RCC 7860 (cell line): ENCODE data around the gene PACRG.

Source experiments
- DNase-seq: peaks from one replicate; pipeline ENCODE4 v3.0.0-alpha.2; 2015; ENCODE audit warnings: low spot score
- FAIRE-seq: peaks from 2 replicates; lab custom pipeline; 2012; peaks lifted over from hg19 to GRCh38; lab: Jason Lieb, UNC

The PACRG gene

DNA sequence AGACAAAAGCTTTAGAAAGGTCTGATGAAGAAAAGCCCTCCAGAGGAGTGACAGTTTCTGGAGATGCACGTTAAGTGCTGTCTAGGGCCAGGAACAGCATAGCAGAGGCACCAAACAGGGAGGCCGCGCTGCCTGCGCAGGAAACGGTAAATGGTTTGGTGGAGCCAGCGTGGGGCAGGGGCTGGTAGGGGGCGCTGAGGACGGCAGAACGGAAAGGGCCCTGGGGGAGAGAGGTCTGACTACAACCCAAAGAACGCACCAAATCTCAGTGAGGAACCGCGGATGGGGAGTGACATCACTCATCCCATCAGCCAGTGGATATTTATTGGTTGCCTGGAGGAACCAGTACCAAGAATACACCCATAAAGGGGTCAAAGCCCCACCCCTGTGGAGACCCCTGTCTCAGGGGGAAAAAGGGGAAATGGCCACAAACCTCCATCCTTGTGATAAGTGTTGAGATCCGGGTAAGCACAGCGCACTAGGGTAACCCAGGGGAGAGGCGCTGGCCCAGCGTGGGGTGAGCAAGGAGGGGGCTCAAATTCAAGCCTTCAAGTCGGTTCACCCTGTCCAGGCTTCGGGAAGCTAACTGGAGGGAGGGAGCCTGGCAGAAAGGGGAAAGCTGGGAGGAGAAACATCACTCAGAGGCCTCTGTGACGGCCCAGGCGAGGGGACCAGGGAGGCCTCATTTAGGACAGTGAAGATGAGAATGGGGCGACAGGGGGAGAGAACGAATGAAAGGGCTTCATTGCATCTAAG lies 437.6 kb downstream of the PACRG start:
- DNase-seq (no peak), FAIRE-seq (no peak)

DNA sequence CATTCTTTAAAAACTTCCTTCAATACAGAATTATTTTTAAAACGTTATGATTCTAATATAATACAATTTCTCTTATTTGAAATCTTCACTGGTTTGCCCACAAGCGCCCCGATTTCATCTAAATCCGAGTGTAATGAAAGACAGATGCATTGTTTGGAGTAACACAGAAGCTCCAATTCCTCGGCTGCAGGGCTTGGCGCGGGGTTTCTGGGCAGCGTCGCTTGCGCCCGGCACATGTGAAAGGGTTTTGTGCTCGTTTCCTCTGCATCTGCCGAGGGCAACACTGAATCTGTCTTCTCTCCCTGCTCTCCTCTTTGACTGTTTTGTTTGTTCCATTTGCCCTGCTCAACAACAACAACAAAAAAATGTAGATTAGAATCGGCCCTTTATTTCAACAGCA lies 438.1 kb downstream of the PACRG start:
- no peak for FAIRE-seq
- DNase-seq, result no peak

DNA sequence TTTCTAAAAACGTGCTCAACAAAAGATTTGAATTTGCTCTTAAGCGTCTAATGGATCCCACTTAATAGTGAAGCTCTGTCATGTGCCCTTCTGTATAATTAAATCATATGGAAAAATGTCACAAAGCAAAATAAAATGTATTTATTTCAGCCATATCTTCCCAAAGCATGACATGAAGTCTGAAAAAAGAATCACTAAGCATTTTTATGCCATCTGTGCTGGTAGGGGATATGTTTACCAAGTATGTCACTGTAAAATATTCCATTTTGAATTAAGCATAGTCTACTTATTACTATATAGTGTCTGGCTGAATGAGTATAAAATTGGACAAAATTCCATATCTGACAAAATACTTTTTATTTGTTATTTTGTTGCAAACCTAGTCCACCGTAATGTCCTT lies 438.7 kb downstream of the PACRG start:
- DNase-seq (no peak), FAIRE-seq (no peak)

GRCh38 chr6:163169521-163169920 lies 441.7 kb downstream of the PACRG start:
- no peak for FAIRE-seq
- no peak for DNase-seq

DNA sequence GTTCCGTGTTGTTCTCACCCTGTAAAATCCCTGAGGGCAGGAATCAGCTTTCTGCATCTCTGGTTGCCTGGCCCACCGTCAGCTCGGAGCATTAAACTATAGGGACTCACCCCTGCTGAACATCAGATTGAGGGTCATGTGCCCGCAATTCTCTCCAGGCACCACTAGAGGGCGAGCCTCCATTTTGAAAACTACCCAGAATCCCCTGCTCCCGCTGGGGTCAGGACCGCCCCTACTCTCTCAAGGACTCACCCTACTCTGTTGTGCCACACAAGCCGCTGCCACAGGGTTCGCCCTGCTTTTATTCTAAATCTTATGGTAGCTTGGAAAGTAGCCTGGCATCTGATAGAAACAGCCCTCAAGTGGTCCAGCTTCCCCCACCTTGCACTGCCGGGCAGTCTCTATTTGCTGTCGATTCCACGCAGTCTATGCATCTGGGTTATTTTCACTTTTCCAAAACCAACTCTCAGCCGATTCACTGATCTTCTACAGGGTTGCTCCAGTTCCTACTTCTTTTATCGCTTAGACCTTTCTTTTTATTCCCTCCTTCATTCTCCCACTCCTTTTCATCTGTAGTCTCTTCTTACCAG lies 442.6 kb downstream of the PACRG start:
- peak; percentile 8 for DNase-seq
- FAIRE-seq, result no peak

GRCh38 chr6:163173741-163174140 lies 446.0 kb downstream of the PACRG start:
- no peak for DNase-seq
- FAIRE-seq, result no peak

GRCh38 chr6:163175301-163175700 lies 447.5 kb downstream of the PACRG start:
- no peak for DNase-seq
- FAIRE-seq, result no peak

DNA sequence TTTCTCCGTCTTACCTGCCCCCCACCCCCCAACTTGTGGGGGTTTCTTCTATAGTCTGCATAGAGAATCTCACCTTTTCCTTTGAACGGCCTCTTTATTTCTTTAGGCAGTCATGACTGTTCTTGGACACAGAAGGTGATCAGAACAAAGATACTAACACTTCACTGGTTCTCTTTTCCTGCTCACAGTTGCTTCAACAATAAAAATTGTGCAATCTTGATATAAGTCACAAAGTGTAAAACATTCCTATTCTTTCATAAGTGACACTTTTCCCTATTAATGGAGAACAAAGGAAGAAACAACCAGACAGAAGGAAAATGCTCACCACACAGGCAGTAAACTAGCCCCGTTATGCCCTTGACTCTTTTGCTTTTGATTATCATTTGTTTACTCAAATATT lies 448.3 kb downstream of the PACRG start:
- DNase-seq (no peak), FAIRE-seq (no peak)

GRCh38 chr6:163177007-163177406 lies 449.2 kb downstream of the PACRG start:
- FAIRE-seq, result no peak

GRCh38 chr6:163177892-163178420 lies 450.2 kb downstream of the PACRG start:
- FAIRE-seq, result no peak
- DNase-seq, result no peak

More at GRCh38 chr6:163177007-163177406, 449.2 kb downstream of the PACRG start:
- DNase-seq, result no peak

DNA sequence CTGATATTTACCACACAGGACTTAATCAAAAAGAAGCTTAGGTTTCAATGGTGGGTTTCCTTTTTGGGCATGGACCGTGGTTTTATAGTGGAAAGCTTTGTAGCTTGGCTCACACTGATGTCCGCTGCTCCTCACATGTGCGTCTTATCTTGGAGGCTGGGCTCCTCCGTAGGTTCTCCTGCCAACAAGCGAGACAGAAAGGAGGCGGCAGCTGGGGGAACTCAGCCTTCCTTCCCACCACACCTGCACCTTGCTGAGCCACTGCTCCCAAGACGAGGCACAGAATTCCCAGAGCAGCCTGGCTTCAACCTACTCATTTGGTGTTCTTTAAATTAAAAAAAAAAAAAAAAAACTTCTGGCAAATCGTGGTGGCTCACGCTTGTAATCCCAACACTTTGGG lies 451.3 kb downstream of the PACRG start:
- FAIRE-seq (no peak), DNase-seq (no peak)

GRCh38 chr6:163179721-163180120 lies 451.9 kb downstream of the PACRG start:
- no peak for DNase-seq
- no peak for FAIRE-seq

DNA sequence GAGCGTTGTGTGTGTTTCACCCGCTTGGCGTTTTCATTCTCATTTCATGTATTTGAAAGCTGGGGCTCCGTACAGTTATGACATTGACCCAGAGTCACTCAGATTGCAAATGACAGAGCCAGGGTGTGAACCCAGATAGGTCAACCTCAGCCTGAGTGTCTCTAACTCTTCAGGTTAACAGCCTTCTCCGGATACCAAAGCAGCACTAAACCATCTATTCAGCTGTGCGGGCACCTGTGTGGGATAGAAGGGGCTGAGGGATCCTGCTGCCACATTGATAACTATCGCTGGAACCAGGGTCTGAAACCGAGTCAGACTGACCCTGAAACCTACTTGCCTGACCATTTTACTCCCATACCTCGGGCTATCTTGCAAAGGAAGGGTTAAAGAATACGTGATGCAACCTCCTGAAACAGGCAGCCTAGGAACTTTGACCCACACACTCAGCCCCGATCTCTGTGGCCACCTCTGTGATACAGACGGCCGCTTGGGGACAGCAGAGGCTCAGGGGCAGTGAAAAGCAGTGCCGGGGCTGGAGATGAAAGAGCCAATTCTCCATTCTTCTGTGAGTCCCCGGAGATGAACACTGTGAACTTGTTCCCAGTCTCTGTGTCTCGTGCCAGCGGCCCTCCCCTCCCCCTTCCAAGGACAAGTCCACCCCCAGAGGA lies 453.2 kb downstream of the PACRG start:
- FAIRE-seq (no peak), DNase-seq (peak; percentile 67)

DNA sequence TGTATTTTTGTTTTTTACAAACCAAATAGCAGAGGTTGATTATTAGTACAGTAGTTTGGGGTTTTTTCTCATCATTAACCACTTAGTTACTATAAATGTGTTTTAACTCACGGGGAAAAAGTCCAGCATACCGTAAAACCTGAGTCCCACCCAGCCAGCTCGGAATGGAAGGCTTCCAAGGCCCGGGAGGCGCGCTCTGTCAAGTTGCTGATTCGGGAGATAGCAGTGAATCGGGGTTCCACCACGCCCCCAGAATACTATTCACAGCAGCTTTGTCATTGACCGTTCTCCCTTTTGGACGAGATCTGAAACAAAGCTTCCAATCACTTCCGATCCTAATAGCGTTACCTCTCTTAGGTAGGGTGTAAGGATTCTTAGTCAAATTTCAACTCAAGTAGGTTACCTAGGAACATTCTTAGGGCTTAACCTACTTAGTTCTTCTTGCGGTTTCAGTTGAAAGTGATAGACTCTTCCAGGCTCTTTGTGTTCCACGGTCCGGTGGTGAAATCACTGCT lies 453.9 kb downstream of the PACRG start:
- DNase-seq, result no peak
- FAIRE-seq, result no peak

DNA sequence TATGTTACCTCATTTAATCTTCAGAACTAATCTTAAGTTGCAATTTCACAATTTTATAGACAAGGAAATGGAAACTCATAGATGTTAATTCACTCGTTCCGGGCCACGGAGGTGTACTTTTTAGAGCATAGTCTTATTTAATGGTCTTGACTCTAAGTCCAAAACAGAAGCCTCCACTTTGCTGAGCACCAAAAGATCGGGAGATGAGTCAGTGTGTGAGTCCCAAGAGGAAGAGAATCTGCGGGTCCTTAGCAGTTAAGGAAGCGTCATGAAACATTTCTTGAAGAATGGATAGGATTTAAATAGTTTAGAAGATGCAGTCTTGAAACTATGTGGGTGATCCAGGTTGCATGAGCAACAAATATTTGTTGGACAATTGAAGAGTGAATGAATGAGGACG lies 454.9 kb downstream of the PACRG start:
- no peak for FAIRE-seq

GRCh38 chr6:163183806-163184205 lies 456.0 kb downstream of the PACRG start:
- FAIRE-seq (no peak), DNase-seq (no peak)

More for the DNA sequence above, 454.9 kb downstream of the PACRG start:
- no peak for DNase-seq

DNA sequence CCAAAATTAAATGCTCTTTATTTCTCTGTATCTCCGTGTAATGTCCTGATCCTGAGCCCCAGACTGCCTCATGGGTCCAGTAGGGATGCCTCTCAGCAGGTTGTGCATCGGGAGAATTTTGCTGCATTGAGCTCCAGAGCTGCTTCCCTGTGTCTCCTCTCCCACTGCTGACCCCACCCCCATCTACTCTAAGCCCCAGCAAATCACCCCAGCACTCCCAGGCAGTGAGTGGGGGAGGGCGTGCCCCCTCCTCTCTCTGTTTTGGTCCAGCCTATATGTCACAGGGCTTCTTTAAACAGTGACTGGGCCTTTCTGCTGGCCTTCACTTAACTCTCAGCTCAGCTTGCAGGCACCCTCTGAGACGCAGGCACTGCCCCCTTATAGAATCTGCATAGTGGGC lies 458.0 kb downstream of the PACRG start:
- DNase-seq (no peak), FAIRE-seq (no peak)

GRCh38 chr6:163186527-163186926 lies 458.8 kb downstream of the PACRG start:
- FAIRE-seq, result no peak
- DNase-seq, result no peak

DNA sequence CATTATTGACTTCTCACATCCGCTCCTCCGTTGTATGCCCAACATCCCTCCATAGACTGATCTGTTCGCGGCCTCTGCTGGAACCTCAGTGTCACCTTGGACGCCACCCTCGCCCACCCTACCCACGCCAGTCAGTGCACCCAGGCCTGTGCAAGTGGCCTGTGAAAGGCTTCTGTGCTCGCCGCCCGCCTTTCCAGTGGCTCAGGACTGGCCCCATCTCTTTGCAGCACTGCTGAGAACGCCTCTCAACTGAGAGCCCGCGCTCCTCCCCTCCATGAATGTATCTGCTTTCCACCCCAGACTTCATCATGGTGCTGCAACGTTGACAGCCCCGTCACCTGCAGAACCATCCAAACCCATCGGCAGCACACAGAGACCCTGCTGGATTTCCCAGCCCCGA lies 459.4 kb downstream of the PACRG start:
- FAIRE-seq, result no peak

DNA sequence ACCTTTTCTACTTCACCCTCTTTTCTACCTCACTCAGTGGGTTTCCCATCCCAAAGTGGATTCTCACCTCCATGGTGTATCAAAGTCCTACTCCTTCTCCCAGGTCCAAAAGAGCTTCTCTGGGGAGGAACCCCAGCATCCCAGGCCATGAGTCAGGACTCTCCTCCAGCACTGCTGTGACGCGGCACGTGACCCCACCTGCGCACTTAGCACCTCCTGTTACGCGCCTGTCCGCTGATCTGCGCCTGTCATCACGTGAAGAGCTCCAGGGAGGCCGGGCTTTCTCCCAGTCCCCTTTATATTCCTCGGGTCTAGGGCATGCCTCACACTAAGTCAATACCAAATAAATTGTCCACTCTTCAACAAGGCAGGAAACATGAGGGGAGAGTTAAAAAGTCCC lies 459.8 kb downstream of the PACRG start:
- no peak for DNase-seq
- no peak for FAIRE-seq

More for the DNA sequence above, 459.4 kb downstream of the PACRG start:
- no peak for DNase-seq

DNA sequence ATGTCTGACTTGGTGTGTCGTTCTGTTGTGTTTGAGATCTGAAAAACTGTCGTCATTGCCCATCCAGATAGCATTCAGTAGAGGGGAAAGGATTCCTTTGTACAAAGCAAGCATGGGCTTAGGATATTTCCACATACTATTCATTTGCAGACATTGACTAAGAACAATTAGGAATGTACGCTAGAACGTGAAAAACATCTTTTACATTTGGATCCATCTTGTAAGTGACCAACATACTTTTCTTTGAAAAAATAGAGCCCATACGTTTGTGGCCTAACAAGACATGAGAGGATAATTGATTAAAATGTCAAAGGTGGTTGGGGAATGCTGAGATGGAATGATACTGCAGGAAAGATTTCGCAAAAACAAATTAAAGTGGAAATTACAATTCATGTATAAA lies 461.0 kb downstream of the PACRG start:
- FAIRE-seq (no peak), DNase-seq (no peak)

DNA sequence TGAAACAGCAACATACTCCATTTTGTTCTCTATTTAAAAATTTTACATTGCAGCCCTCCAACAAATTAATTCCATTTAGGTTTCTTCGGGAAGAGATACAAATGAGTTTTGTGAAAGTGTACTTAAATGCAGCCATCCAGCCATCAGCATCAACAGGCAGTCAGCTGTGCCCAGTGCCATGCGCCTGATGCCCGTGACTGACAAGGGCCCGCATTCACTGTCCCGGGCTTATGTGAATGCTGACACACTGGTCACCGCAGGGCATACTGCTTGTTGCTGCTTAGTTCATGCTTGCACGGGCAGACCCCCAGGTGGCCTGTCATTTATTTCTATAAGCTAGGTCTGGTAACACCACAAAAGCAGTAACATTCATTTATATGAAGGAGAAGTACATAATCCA lies 461.8 kb downstream of the PACRG start:
- FAIRE-seq, result no peak

More for the DNA sequence above, 461.8 kb downstream of the PACRG start:
- no peak for DNase-seq
